ENCODE results near the gene GREB1. TPM values are rescaled to one million over a fixed set of nuclear protein-coding genes. Genes with fewer than 3 reads are reported as not detected.

GREB1 gene
- total RNA-seq, 1 experiment from 2014 or later = 0.90 TPM

DNA sequence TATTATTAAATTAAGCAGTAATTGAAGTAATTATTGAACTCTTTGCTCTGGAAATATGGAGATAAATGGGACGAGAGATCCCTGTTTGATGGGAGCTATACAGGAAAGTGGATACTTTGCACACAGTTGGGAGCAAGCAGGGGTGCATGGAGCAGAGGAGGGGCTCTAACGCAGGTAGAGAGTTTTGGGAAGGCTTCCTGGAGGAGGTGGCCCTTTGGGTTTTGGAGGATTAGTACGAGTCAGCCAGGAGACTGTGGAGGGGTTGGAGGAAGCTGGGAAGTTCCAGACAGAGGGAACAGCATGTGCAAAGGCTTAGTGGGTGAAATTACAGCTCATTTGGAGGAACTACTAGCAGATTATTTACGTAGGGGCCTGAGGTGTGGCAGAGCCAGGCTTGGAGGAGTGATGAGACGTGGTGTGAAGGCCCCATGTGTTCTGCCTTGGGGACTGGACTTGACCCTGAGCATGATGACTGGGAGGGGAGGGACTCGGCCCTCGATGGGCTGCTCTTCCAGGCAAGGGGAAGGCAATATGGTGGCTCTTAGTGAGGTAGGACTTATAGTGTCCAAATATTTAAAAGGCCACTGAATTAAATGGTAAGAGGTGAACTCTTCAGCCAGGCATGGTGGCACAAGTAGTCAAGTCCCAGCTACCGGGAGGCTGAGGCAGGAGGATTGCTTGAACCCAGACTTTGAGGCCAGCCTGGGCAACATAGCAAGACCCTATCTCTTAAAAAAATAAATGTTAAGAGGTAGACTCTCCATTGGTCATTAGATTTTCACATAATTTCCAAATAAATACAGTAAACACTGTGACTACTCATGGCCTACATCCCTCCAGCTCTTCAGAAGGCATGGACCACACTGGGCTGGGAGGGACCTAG lies 30.2 kb downstream of the GREB1 start:
- intact Hi-C loops (cut with micrococcal nuclease; ENCODE audit: unreplicated experiment) = loop anchor here (10.0 kb wide), 1 partner anchor 531 kb away; no protein-coding TSS in a partner anchor
- Mint-ChIP-seq H3K36me3 (ENCODE audit: insufficient read depth, unreplicated experiment) (no peaks in the 10 kb centered on the region), H3K4me1 (ENCODE audit: low read depth, unreplicated experiment) (peaks cover 8% of the 10 kb centered on the region), H3K4me3 (ENCODE audit: low read depth, unreplicated experiment) (no peak overlapping the region), H3K27ac (ENCODE audit: unreplicated experiment) (no peak overlapping the region), H3K27me3 (ENCODE audit: unreplicated experiment) (peaks cover 31% of the 10 kb centered on the region), H3K9me3 (ENCODE audit: low read depth, unreplicated experiment) (no peaks in the 10 kb centered on the region)
- CTCF ChIA-PET = no interaction called here
- no TSS peak for BruUV-seq (replicated peaks)
- no peak for DNase-seq
- TF ChIP-seq CTCF (IDR thresholded peaks at IDR 0.05; ENCODE audit: unreplicated experiment) = no peak

DNA sequence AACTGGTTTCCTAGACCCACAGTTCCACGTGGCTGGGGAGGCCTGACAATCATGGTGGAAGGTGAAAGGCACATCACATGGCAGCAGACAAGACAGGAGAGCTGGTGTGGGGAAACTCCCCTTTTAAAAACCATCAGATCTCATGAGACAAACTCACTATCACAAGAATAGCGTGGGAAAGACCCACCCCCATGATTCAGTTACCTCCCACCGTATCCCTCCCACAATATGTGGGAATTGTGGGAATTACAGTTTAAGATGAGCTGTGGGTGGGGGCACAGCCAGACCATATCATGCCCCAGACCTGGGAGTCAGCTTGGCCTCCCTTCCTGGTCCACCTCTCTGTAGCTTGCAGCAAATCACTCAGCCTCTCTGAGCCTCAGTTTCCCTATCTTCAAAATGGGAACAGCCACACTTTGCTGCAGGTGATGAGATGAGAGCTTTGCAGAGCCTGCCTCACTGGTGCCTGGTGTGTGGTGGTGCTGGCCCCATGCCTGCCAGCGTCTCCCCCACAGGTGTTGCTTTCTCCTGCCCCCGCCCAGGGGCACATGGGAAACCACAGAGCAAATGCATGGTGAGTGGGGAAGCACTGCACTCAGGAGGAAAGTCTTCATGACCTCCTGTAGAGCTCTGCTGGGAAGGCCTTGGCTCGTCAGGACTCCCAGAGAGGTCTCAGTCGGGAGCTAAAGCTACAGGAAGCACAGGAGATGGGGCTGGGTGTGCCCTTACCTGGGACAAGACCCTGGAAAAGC lies 31.1 kb downstream of the GREB1 start:
- BruUV-seq (replicated peaks) = no TSS peak
- CTCF ChIA-PET = interaction anchor here (1.1 kb wide), 1 partner anchor 19 kb away, joined by 3 read pairs; no protein-coding TSS in a partner anchor
- H3K4me1 Mint-ChIP-seq (ENCODE audit: low read depth, unreplicated experiment) = peaks cover 8% of the 10 kb centered on the region

DNA sequence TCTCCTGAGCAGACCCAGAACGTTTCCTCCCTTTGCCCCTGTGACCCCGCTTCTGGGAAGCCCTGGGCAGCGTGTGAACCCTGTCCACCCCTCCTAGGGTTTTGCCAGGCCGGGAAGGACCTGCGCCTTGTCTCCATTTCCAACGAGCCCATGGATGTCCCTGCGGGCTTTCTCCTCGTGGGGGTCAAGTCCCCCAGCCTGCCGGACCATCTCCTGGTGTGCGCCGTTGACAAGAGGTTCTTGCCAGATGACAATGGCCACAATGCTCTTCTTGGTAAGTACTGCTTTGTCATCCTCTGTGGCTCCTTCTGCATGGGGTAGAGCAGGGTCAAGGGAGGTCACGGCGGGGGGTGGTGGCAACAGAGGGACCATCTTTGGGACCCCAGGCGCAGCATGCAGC lies 32.5 kb downstream of the GREB1 start:
- no peak overlapping the region for H3K27ac Mint-ChIP-seq (ENCODE audit: unreplicated experiment)
- BruUV-seq (replicated peaks) = no TSS peak
- no peak for DNase-seq
- peaks cover 8% of the 10 kb centered on the region for H3K4me1 Mint-ChIP-seq (ENCODE audit: low read depth, unreplicated experiment)
- CTCF ChIA-PET = no interaction called here
- peaks cover 28% of the 10 kb centered on the region for H3K27me3 Mint-ChIP-seq (ENCODE audit: unreplicated experiment)
- intact Hi-C loops (cut with micrococcal nuclease; ENCODE audit: unreplicated experiment) = loop anchor here (10.0 kb wide), 1 partner anchor 528 kb away; no protein-coding TSS in a partner anchor
- H3K36me3 Mint-ChIP-seq (ENCODE audit: insufficient read depth, unreplicated experiment) = no peaks in the 10 kb centered on the region
- no peak for TF ChIP-seq CTCF (IDR thresholded peaks at IDR 0.05; ENCODE audit: unreplicated experiment)
- H3K4me3 Mint-ChIP-seq (ENCODE audit: low read depth, unreplicated experiment) = no peak overlapping the region
- H3K9me3 Mint-ChIP-seq (ENCODE audit: low read depth, unreplicated experiment) = no peaks in the 10 kb centered on the region

More for the DNA sequence above, 31.1 kb downstream of the GREB1 start:
- H3K9me3 Mint-ChIP-seq (ENCODE audit: low read depth, unreplicated experiment) = no peaks in the 10 kb centered on the region
- intact Hi-C loops (cut with micrococcal nuclease; ENCODE audit: unreplicated experiment) = loop anchor here (10.0 kb wide), 1 partner anchor 530 kb away; no protein-coding TSS in a partner anchor
- no peak for TF ChIP-seq CTCF (IDR thresholded peaks at IDR 0.05; ENCODE audit: unreplicated experiment)
- no peak for DNase-seq
- H3K4me3 Mint-ChIP-seq (ENCODE audit: low read depth, unreplicated experiment) = no peak overlapping the region
- H3K27me3 Mint-ChIP-seq (ENCODE audit: unreplicated experiment) = peaks cover 31% of the 10 kb centered on the region
- no peaks in the 10 kb centered on the region for H3K36me3 Mint-ChIP-seq (ENCODE audit: insufficient read depth, unreplicated experiment)
- no peak overlapping the region for H3K27ac Mint-ChIP-seq (ENCODE audit: unreplicated experiment)

DNA sequence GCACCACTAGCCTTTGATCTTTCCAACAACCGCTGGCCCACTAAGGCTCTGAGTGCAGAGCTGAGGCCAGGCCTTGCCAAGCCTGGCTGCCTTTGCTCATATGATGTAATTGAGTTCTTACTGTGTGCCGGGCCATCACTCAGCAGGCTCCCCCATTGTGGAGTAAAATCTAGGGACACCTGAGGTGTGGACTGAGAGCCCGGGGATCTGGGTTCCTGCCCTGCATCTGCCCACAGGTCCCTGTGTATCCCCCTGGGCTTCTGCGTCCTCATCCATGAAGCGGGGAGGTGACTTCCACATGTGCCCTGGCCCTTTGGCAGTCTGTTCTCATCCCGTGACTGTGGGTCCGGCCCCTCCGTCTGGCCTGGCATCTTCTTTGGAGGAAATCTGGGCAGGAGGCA lies 33.8 kb downstream of the GREB1 start:
- CTCF ChIA-PET = no interaction called here
- no peak overlapping the region for H3K4me3 Mint-ChIP-seq (ENCODE audit: low read depth, unreplicated experiment)
- H3K27ac Mint-ChIP-seq (ENCODE audit: unreplicated experiment) = no peak overlapping the region
- no peak for DNase-seq
- H3K27me3 Mint-ChIP-seq (ENCODE audit: unreplicated experiment) = peaks cover 28% of the 10 kb centered on the region
- intact Hi-C loops (cut with micrococcal nuclease; ENCODE audit: unreplicated experiment) = loop anchor here (10.0 kb wide), 1 partner anchor 527 kb away; no protein-coding TSS in a partner anchor
- TF ChIP-seq CTCF (IDR thresholded peaks at IDR 0.05; ENCODE audit: unreplicated experiment) = no peak
- no peaks in the 10 kb centered on the region for H3K36me3 Mint-ChIP-seq (ENCODE audit: insufficient read depth, unreplicated experiment)
- no peaks in the 10 kb centered on the region for H3K4me1 Mint-ChIP-seq (ENCODE audit: low read depth, unreplicated experiment)
- BruUV-seq (replicated peaks) = no TSS peak
- no peaks in the 10 kb centered on the region for H3K9me3 Mint-ChIP-seq (ENCODE audit: low read depth, unreplicated experiment)

Data from Calu3 (cell line).